ENCODE data around the gene RARG.
A peak's percentile ranks its signal among the peaks of the same experiment; 100 is the strongest.

RARG gene

GRCh38 chr12:53221203-53222080 is 10.6 kb downstream of the RARG start:
- Mint-ChIP-seq H3K27me3 (no peaks in the 10 kb centered on the region), H3K4me3 (peak overlapping the region; percentile 96), H3K9me3 (ENCODE audit: low read depth) (no peaks in the 10 kb centered on the region), H3K36me3 (no peaks in the 10 kb centered on the region), H3K4me1 (ENCODE audit: low read depth) (peaks cover 76% of the 10 kb centered on the region), H3K27ac (peak overlapping the region; percentile 87)

- peak overlapping the region; percentile 96 for H3K4me3 Mint-ChIP-seq
- H3K9me3 Mint-ChIP-seq (ENCODE audit: low read depth) = no peaks in the 10 kb centered on the region
- H3K4me1 Mint-ChIP-seq (ENCODE audit: low read depth) = peaks cover 79% of the 10 kb centered on the region
- H3K27ac Mint-ChIP-seq = peak overlapping the region; percentile 99
- H3K27me3 Mint-ChIP-seq = no peaks in the 10 kb centered on the region
- no peaks in the 10 kb centered on the region for H3K36me3 Mint-ChIP-seq
These were observed 11.3 kb downstream of the RARG start for GRCh38 chr12:53220694-53221202.

- peaks cover 78% of the 10 kb centered on the region for H3K4me1 Mint-ChIP-seq (ENCODE audit: low read depth)
These were observed 11.9 kb downstream of the RARG start for GRCh38 chr12:53219956-53220693.

GRCh38 chr12:53219292-53219955 is 12.6 kb downstream of the RARG start:
- H3K4me3 Mint-ChIP-seq = peak overlapping the region; percentile 96
- peaks cover 73% of the 10 kb centered on the region for H3K4me1 Mint-ChIP-seq (ENCODE audit: low read depth)

More at GRCh38 chr12:53219956-53220693, 11.9 kb downstream of the RARG start:
- H3K4me3 Mint-ChIP-seq = peak overlapping the region; percentile 96
- no peaks in the 10 kb centered on the region for H3K9me3 Mint-ChIP-seq (ENCODE audit: low read depth)
- no peaks in the 10 kb centered on the region for H3K36me3 Mint-ChIP-seq
- H3K27ac Mint-ChIP-seq = peak overlapping the region; percentile 99
- H3K27me3 Mint-ChIP-seq = no peaks in the 10 kb centered on the region

GRCh38 chr12:53218551-53219291 is 13.3 kb downstream of the RARG start:
- Mint-ChIP-seq H3K36me3 (no peaks in the 10 kb centered on the region), H3K9me3 (ENCODE audit: low read depth) (no peaks in the 10 kb centered on the region), H3K27me3 (no peaks in the 10 kb centered on the region), H3K27ac (peak overlapping the region; percentile 99), H3K4me3 (peak overlapping the region; percentile 96), H3K4me1 (ENCODE audit: low read depth) (peaks cover 72% of the 10 kb centered on the region)

More at GRCh38 chr12:53219292-53219955, 12.6 kb downstream of the RARG start:
- no peaks in the 10 kb centered on the region for H3K27me3 Mint-ChIP-seq
- no peaks in the 10 kb centered on the region for H3K9me3 Mint-ChIP-seq (ENCODE audit: low read depth)
- H3K36me3 Mint-ChIP-seq = no peaks in the 10 kb centered on the region
- H3K27ac Mint-ChIP-seq = peak overlapping the region; percentile 99

- Mint-ChIP-seq H3K4me3 (peak overlapping the region; percentile 96), H3K27me3 (no peaks in the 10 kb centered on the region), H3K27ac (peak overlapping the region; percentile 89), H3K4me1 (ENCODE audit: low read depth) (peaks cover 73% of the 10 kb centered on the region), H3K9me3 (ENCODE audit: low read depth) (no peaks in the 10 kb centered on the region), H3K36me3 (no peaks in the 10 kb centered on the region)
These were observed 14.1 kb downstream of the RARG start for GRCh38 chr12:53217931-53218307.

- H3K9me3 Mint-ChIP-seq (ENCODE audit: low read depth) = no peaks in the 10 kb centered on the region
- H3K36me3 Mint-ChIP-seq = no peaks in the 10 kb centered on the region
- peaks cover 70% of the 10 kb centered on the region for H3K4me1 Mint-ChIP-seq (ENCODE audit: low read depth)
- H3K4me3 Mint-ChIP-seq = peak overlapping the region; percentile 96
- no peaks in the 10 kb centered on the region for H3K27me3 Mint-ChIP-seq
- peak overlapping the region; percentile 89 for H3K27ac Mint-ChIP-seq
These were observed 14.7 kb downstream of the RARG start for GRCh38 chr12:53217051-53217930.

GRCh38 chr12:53215497-53215896 is 16.5 kb downstream of the RARG start:
- no peaks in the 10 kb centered on the region for H3K27me3 Mint-ChIP-seq
- peaks cover 65% of the 10 kb centered on the region for H3K4me1 Mint-ChIP-seq (ENCODE audit: low read depth)
- no peaks in the 10 kb centered on the region for H3K9me3 Mint-ChIP-seq (ENCODE audit: low read depth)
- peak overlapping the region; percentile 75 for H3K4me3 Mint-ChIP-seq
- H3K36me3 Mint-ChIP-seq = no peaks in the 10 kb centered on the region
- peak overlapping the region; percentile 78 for H3K27ac Mint-ChIP-seq

GRCh38 chr12:53214687-53215455 is 17.1 kb downstream of the RARG start:
- Mint-ChIP-seq H3K36me3 (no peaks in the 10 kb centered on the region), H3K27ac (peak overlapping the region; percentile 78), H3K9me3 (ENCODE audit: low read depth) (no peaks in the 10 kb centered on the region), H3K27me3 (no peaks in the 10 kb centered on the region), H3K4me1 (ENCODE audit: low read depth) (peaks cover 64% of the 10 kb centered on the region), H3K4me3 (no peak overlapping the region)

- Mint-ChIP-seq H3K36me3 (no peaks in the 10 kb centered on the region), H3K4me1 (ENCODE audit: low read depth) (peaks cover 65% of the 10 kb centered on the region), H3K27ac (peak overlapping the region; percentile 41), H3K9me3 (ENCODE audit: low read depth) (no peaks in the 10 kb centered on the region), H3K4me3 (no peak overlapping the region), H3K27me3 (no peaks in the 10 kb centered on the region)
These were observed 17.8 kb downstream of the RARG start for GRCh38 chr12:53214221-53214620.

- peak overlapping the region; percentile 5 for H3K4me3 Mint-ChIP-seq
- H3K36me3 Mint-ChIP-seq = no peaks in the 10 kb centered on the region
- peaks cover 67% of the 10 kb centered on the region for H3K4me1 Mint-ChIP-seq (ENCODE audit: low read depth)
These were observed 18.7 kb downstream of the RARG start for GRCh38 chr12:53213348-53213747.

GRCh38 chr12:53212931-53213330 is 19.1 kb downstream of the RARG start:
- no peaks in the 10 kb centered on the region for H3K27me3 Mint-ChIP-seq
- H3K36me3 Mint-ChIP-seq = no peaks in the 10 kb centered on the region
- H3K9me3 Mint-ChIP-seq (ENCODE audit: low read depth) = no peaks in the 10 kb centered on the region
- no peak overlapping the region for H3K4me3 Mint-ChIP-seq
- H3K27ac Mint-ChIP-seq = peak overlapping the region; percentile 72
- H3K4me1 Mint-ChIP-seq (ENCODE audit: low read depth) = peaks cover 69% of the 10 kb centered on the region

More at GRCh38 chr12:53213348-53213747, 18.7 kb downstream of the RARG start:
- Mint-ChIP-seq H3K27me3 (no peaks in the 10 kb centered on the region), H3K27ac (peak overlapping the region; percentile 72), H3K9me3 (ENCODE audit: low read depth) (no peaks in the 10 kb centered on the region)
